ENCODE data around the gene TRAFD1.
"Not testable (repeated sequence)": the region's sequence is repeated elsewhere in the genome, so short reads cannot be mapped to it uniquely, and the experiment has no call there.

GRCh38 chr12:112100500-112100899, 24.9 kb upstream of the TRAFD1 start:
- not testable (repeated sequence) for TF ChIP-seq EZH2 (IDR thresholded peaks at IDR 0.05); POLR2AphosphoS5 (IDR thresholded peaks at IDR 0.05; ENCODE audit: borderline replicate concordance, low read depth, low read length)
